ENCODE data around the gene ADA.
"Not testable (repeated sequence)": the region's sequence is repeated elsewhere in the genome, so short reads cannot be mapped to it uniquely, and the experiment has no call there.

The ADA gene

GRCh38 chr20:44651684-44652423 is at the start of gene ADA:
Gene ADA (minus strand): TSS chr20:44651699. CDS start chr20:44651607, 92 bp downstream.
- H3K4me1 ChIP-seq: peaks cover 69% of the 10 kb centered on the region
- peak within 1 kb of the TSS; percentile 96 for H3K4me3 ChIP-seq
- H3K9ac ChIP-seq: peak within 1 kb of the TSS; percentile 98
- no peak for TF ChIP-seq Cebpa-rat (IDR thresholded peaks at IDR 0.05)
- peaks cover 6% of the 10 kb centered on the region; the same call in 1 of the 2 replicates for H3K9me3 ChIP-seq
- H3K27me3 ChIP-seq: no peaks in the 10 kb centered on the region
- peak within 1 kb of the TSS; percentile 100 for H3K27ac ChIP-seq
- 0 out of 2 replicates have a peak, but pooled peaks cover 16% of the 10 kb centered on the region for H4K20me1 ChIP-seq
- peak within 1 kb of the TSS; percentile 97 for H3K4me2 ChIP-seq
- 0 out of 2 replicates have a peak, but pooled peaks cover 6% of the 10 kb centered on the region for H3K36me3 ChIP-seq

GRCh38 chr20:44700306-44700705 is 48.8 kb upstream of the ADA start:
- H3K9me3 ChIP-seq: no peaks in the 10 kb centered on the region
- no peak for TF ChIP-seq Cebpa-rat (IDR thresholded peaks at IDR 0.05)
- H3K27me3 ChIP-seq: no peaks in the 10 kb centered on the region
- H3K4me1 ChIP-seq: peaks cover 98% of the 10 kb centered on the region
- no peaks in the 10 kb centered on the region for H3K36me3 ChIP-seq
- H3K4me2 ChIP-seq: peak overlapping the region; percentile 96
- H4K20me1 ChIP-seq: no peaks in the 10 kb centered on the region
- H3K27ac ChIP-seq: peak overlapping the region; percentile 61; the same call in 1 of the 2 replicates
- H3K4me3 ChIP-seq: no peak overlapping the region
- H3K9ac ChIP-seq: no peak overlapping the region

- peaks cover 88% of the 10 kb centered on the region for H3K4me1 ChIP-seq
- TF ChIP-seq Cebpa-rat (IDR thresholded peaks at IDR 0.05): no peak
- no peaks in the 10 kb centered on the region for H3K27me3 ChIP-seq
These were observed 46.9 kb upstream of the ADA start for GRCh38 chr20:44698351-44698750.

GRCh38 chr20:44697041-44697440 is 45.5 kb upstream of the ADA start:
- H4K20me1 ChIP-seq: not testable (repeated sequence)
- peaks cover 75% of the 10 kb centered on the region for H3K4me1 ChIP-seq
- peak overlapping the region; percentile 71 for H3K4me2 ChIP-seq

More at GRCh38 chr20:44698351-44698750, 46.9 kb upstream of the ADA start:
- Histone ChIP-seq H3K27ac (no peak overlapping the region), H3K36me3 (no peaks in the 10 kb centered on the region), H4K20me1 (no peaks in the 10 kb centered on the region), H3K9ac (no peak overlapping the region), H3K4me3 (no peak overlapping the region), H3K9me3 (no peaks in the 10 kb centered on the region), H3K4me2 (peak overlapping the region; percentile 96)

GRCh38 chr20:44696315-44696714 is 44.8 kb upstream of the ADA start:
- Histone ChIP-seq H4K20me1 (no peaks in the 10 kb centered on the region), H3K4me1 (peaks cover 67% of the 10 kb centered on the region), H3K36me3 (no peaks in the 10 kb centered on the region), H3K4me2 (peak overlapping the region; percentile 71), H3K4me3 (no peak overlapping the region), H3K27ac (peak overlapping the region; percentile 57), H3K27me3 (no peaks in the 10 kb centered on the region), H3K9me3 (no peaks in the 10 kb centered on the region), H3K9ac (peak overlapping the region; percentile 38; the same call in 1 of the 2 replicates)
- TF ChIP-seq Cebpa-rat (IDR thresholded peaks at IDR 0.05): no peak

More at GRCh38 chr20:44697041-44697440, 45.5 kb upstream of the ADA start:
- not testable (repeated sequence) for H3K9ac ChIP-seq, H3K27ac ChIP-seq, H3K4me3 ChIP-seq, H3K36me3 ChIP-seq, H3K9me3 ChIP-seq, H3K27me3 ChIP-seq

- Histone ChIP-seq H3K4me3 (no peak overlapping the region), H3K4me2 (peak overlapping the region; percentile 71), H3K9me3 (no peaks in the 10 kb centered on the region), H3K36me3 (no peaks in the 10 kb centered on the region), H3K27me3 (no peaks in the 10 kb centered on the region), H3K9ac (peak overlapping the region; percentile 38), H4K20me1 (no peaks in the 10 kb centered on the region), H3K4me1 (peaks cover 62% of the 10 kb centered on the region), H3K27ac (peak overlapping the region; percentile 57)
- no peak for TF ChIP-seq Cebpa-rat (IDR thresholded peaks at IDR 0.05)
These were observed 44.3 kb upstream of the ADA start for GRCh38 chr20:44695674-44696300.

- H3K9ac ChIP-seq: peak overlapping the region; percentile 38; the same call in 1 of the 2 replicates
- peaks cover 57% of the 10 kb centered on the region for H3K4me1 ChIP-seq
- no peaks in the 10 kb centered on the region for H4K20me1 ChIP-seq
- H3K9me3 ChIP-seq: no peaks in the 10 kb centered on the region
- H3K4me3 ChIP-seq: no peak overlapping the region
- H3K36me3 ChIP-seq: no peaks in the 10 kb centered on the region
- H3K27me3 ChIP-seq: no peaks in the 10 kb centered on the region
- H3K27ac ChIP-seq: no peak overlapping the region; the same call in 1 of the 2 replicates
- H3K4me2 ChIP-seq: peak overlapping the region; percentile 71
- TF ChIP-seq Cebpa-rat (IDR thresholded peaks at IDR 0.05): no peak
These were observed 43.8 kb upstream of the ADA start for GRCh38 chr20:44695295-44695673.

GRCh38 chr20:44694159-44694558 is 42.7 kb upstream of the ADA start:
- no peak overlapping the region for H3K9ac ChIP-seq
- no peaks in the 10 kb centered on the region for H4K20me1 ChIP-seq
- no peaks in the 10 kb centered on the region for H3K36me3 ChIP-seq
- no peak overlapping the region for H3K4me3 ChIP-seq
- TF ChIP-seq Cebpa-rat (IDR thresholded peaks at IDR 0.05): no peak
- no peak overlapping the region for H3K27ac ChIP-seq
- H3K4me2 ChIP-seq: no peak overlapping the region
- no peaks in the 10 kb centered on the region for H3K27me3 ChIP-seq
- H3K4me1 ChIP-seq: peaks cover 46% of the 10 kb centered on the region
- no peaks in the 10 kb centered on the region for H3K9me3 ChIP-seq

GRCh38 chr20:44693627-44694026 is 42.1 kb upstream of the ADA start:
- Histone ChIP-seq H3K36me3 (no peaks in the 10 kb centered on the region), H3K4me1 (peaks cover 41% of the 10 kb centered on the region), H3K4me3 (no peak overlapping the region), H3K9ac (no peak overlapping the region), H3K27me3 (no peaks in the 10 kb centered on the region), H3K4me2 (no peak overlapping the region), H3K27ac (no peak overlapping the region), H3K9me3 (no peaks in the 10 kb centered on the region), H4K20me1 (no peaks in the 10 kb centered on the region)
- no peak for TF ChIP-seq Cebpa-rat (IDR thresholded peaks at IDR 0.05)

- Histone ChIP-seq H3K27me3 (no peaks in the 10 kb centered on the region), H3K36me3 (no peaks in the 10 kb centered on the region), H3K9me3 (no peaks in the 10 kb centered on the region), H3K4me2 (no peak overlapping the region), H3K4me3 (no peak overlapping the region), H3K9ac (no peak overlapping the region), H3K27ac (no peak overlapping the region), H3K4me1 (peaks cover 34% of the 10 kb centered on the region), H4K20me1 (no peaks in the 10 kb centered on the region)
- no peak for TF ChIP-seq Cebpa-rat (IDR thresholded peaks at IDR 0.05)
These were observed 41.5 kb upstream of the ADA start for GRCh38 chr20:44692932-44693480.

Measured in BLaER1 (cell line).